HepG2 (cell line): ENCODE results near the gene KCNQ2. TPM values are rescaled to one million over a fixed set of nuclear protein-coding genes. Genes with fewer than 3 reads are reported as not detected.
A peak's percentile ranks its signal among the peaks of the same experiment; 100 is the strongest.

Source experiments
- ATAC-seq: fragments of 200-7000 bp; cut with Tn5 transposase; 3 replicates; pipeline ENCODE4 v1.9.1; 2020; ENCODE audit warnings: mild to moderate bottlenecking, moderate library complexity
- BruUV-seq: library from RNA; stranded (reverse); fragments of 400-500 nt; replicated peaks from 2 replicates; lab custom pipeline; 2021; lab: Mats Ljungman, UMichigan
- CTCF ChIA-PET: fragments of 300-600 bp; formaldehyde crosslinking; extraction: SDS; loops from one replicate; lab custom pipeline; 2021; ENCODE audit warnings: low total read pairs, inconsistent platforms, low intra/inter-chr PET ratio; lab: Yijun Ruan, JAX
- POLR2A ChIA-PET: fragments of 350-600 bp; sonication (Branson Sonifier 250); formaldehyde crosslinking; loops from one replicate; lab custom pipeline; 2020; ENCODE audit warnings: antibody characterized with exemption, inconsistent platforms; lab: Yijun Ruan, JAX
- DNase-seq: peaks from one replicate; pipeline ENCODE4 v3.0.0-alpha.2; 2015; ENCODE audit warnings: low spot score
- FAIRE-seq: peaks from 3 replicates; lab custom pipeline; 2011; peaks lifted over from hg19 to GRCh38; lab: Jason Lieb, UNC
- H2AFZ ChIP-seq: one replicate; pipeline ENCODE4 v1.6.1; 2011; ENCODE audit warnings: low read length, inconsistent platforms
- H3K27ac ChIP-seq: fragments of 300-600 bp; 3 replicates; pipeline ENCODE4 v1.8.0; 2011; ENCODE audit warnings: mixed run types, mild to moderate bottlenecking, mixed read lengths, low read length, inconsistent platforms; ENCODE audit not compliant: insufficient read depth; ENCODE audit errors: extremely low read length
- H3K27me3 ChIP-seq, 2 experiments: fragments of 200-600 bp in 1 of 2; 2 replicates in 1 of 2; 3 replicates in 1 of 2; pipeline versions ENCODE4 v1.6.0 to v1.8.0; 2011; ENCODE audit warnings: low read length in 2 of 2, mild to moderate bottlenecking in 2 of 2, moderate library complexity in 2 of 2, inconsistent platforms in 1 of 2; ENCODE audit not compliant: insufficient read depth in 2 of 2, control insufficient read depth in 1 of 2
- H3K36me3 ChIP-seq, 2 experiments: fragments of 200-600 bp in 1 of 2; replicated peaks in 1 of 2; 2 replicates in 1 of 2; 3 replicates in 1 of 2; pipeline versions ENCODE4 v1.5.1 to v1.8.0; 2011; ENCODE audit warnings: low read length in 2 of 2, inconsistent platforms in 1 of 2; ENCODE audit not compliant: insufficient read depth in 2 of 2, control insufficient read depth in 1 of 2
- H3K4me1 ChIP-seq: 2 replicates; pipeline ENCODE4 v1.5.1; 2012; ENCODE audit warnings: low read length, inconsistent platforms; ENCODE audit not compliant: insufficient read depth
- H3K4me2 ChIP-seq: 2 replicates; pipeline ENCODE4 v1.6.0; 2011; ENCODE audit warnings: low read depth, low read length, inconsistent platforms
- H3K4me3 ChIP-seq, 3 experiments: fragments of 200-600 bp in 1 of 3; sonication (generic), shearing (Covaris generic) in 1 of 3; replicated peaks in 1 of 3; 2 replicates each; pipeline ENCODE4 v1.5.1; 2011 to 2016; ENCODE audit warnings: low read length in 3 of 3, inconsistent platforms in 2 of 3, low read depth in 2 of 3, mild to moderate bottlenecking in 2 of 3, control low read depth in 1 of 3, mixed read lengths in 1 of 3; ENCODE audit not compliant: insufficient read depth in 1 of 3
- H3K79me2 ChIP-seq: one replicate; pipeline ENCODE4 v1.6.1; 2011; ENCODE audit warnings: low read length, inconsistent platforms; ENCODE audit not compliant: insufficient read depth
- H3K9ac ChIP-seq: 2 replicates; pipeline ENCODE4 v1.6.0; 2011; ENCODE audit warnings: mild to moderate bottlenecking, low read depth, low read length, inconsistent platforms; ENCODE audit not compliant: insufficient read depth
- H3K9me3 ChIP-seq: 2 replicates; pipeline ENCODE4 v1.5.1; 2012; ENCODE audit warnings: mild to moderate bottlenecking, low read length
- H4K20me1 ChIP-seq: 2 replicates; pipeline ENCODE4 v1.6.0; 2011; ENCODE audit warnings: inconsistent platforms, mild to moderate bottlenecking, low read length, moderate library complexity; ENCODE audit not compliant: insufficient read depth
- AGO1 ChIP-seq: fragments of 200-400 bp; formaldehyde crosslinking; IDR thresholded peaks from 2 replicates; pipeline ENCODE4 v1.6.1; 2017; ENCODE audit warnings: mild to moderate bottlenecking, low read depth, low read length, moderate library complexity; ENCODE audit not compliant: poor library complexity, severe bottlenecking
- CHCHD3 ChIP-seq: sonication (generic); formaldehyde crosslinking; IDR thresholded peaks from 2 replicates; pipeline ENCODE4 v1.8.0; 2022; ENCODE audit warnings: mild to moderate bottlenecking, missing genetic modification reagents, moderate library complexity
- CREB3 ChIP-seq: sonication (generic); formaldehyde crosslinking; IDR thresholded peaks from 2 replicates; pipeline ENCODE4 v1.5.0; 2020; ENCODE audit warnings: missing genetic modification reagents
- DR1 ChIP-seq: sonication (generic); formaldehyde crosslinking; IDR thresholded peaks from 2 replicates; pipeline ENCODE4 v1.8.0; 2021; ENCODE audit warnings: mild to moderate bottlenecking, missing genetic modification reagents, inconsistent platforms
- PREB ChIP-seq: sonication (generic); formaldehyde crosslinking; IDR thresholded peaks from 2 replicates; pipeline ENCODE4 v1.4.0; 2020; ENCODE audit warnings: missing genetic modification reagents
- ZNF33B ChIP-seq: sonication (generic); formaldehyde crosslinking; IDR thresholded peaks from 2 replicates; pipeline ENCODE4 v1.5.1; 2020; ENCODE audit warnings: mild to moderate bottlenecking, missing genetic modification reagents
- ZNF747 ChIP-seq: sonication (generic); formaldehyde crosslinking; IDR thresholded peaks from 2 replicates; pipeline ENCODE4 v1.8.1; 2023; ENCODE audit warnings: missing genetic modification reagents, mild to moderate bottlenecking, borderline replicate concordance
- WGBS: methylation state at CpG from one replicate; pipeline ENCODE4 v1.1.6; 2017; ENCODE audit warnings: low lambda C conversion rate; 5-methylcytosine and 5-hydroxymethylcytosine counted together
- in situ Hi-C: cut with HindIII; loops from 2 replicates; pipeline ENCODE4 v1.10.0; 2017; ENCODE audit warnings: low pct_unique_long_range_greater_than_20kb; ENCODE audit not compliant: extremely low pct_ligation_motif_present
- intact Hi-C: fragments of 100-400 bp; cut with micrococcal nuclease; formaldehyde crosslinking; loops from one replicate; pipeline ENCODE4 v1.10.0; 2022; ENCODE audit not compliant: unreplicated experiment
- polyA plus RNA-seq, 8 experiments: library from polyadenylated mRNA; depleted of rRNA in 3 of 8; stranded (reverse) in 7 of 8; unstranded in 1 of 8; fragments of >200 nt; fragmentation: Illumina TruSeq in 4 of 8; extraction: Trizol in 4 of 8; gene quantifications; 2 replicates each; pipeline versions ENCODE4 v1.2.1 to v1.2.3, GENCODE V29; 2011 to 2016; ENCODE audit warnings: low read depth in 4 of 8, missing spikeins in 1 of 8, mixed read lengths in 1 of 8; ENCODE audit not compliant: insufficient read depth in 1 of 8
- total RNA-seq, 5 experiments: library from RNA; depleted of rRNA; stranded (reverse); fragments of >200 nt; fragmentation: Illumina TruSeq; extraction: Trizol; gene quantifications; 2 replicates each; pipeline ENCODE4 v1.2.3, GENCODE V29; 2016; ENCODE audit warnings: low read depth in 1 of 5
- TF ChIP-seq, protein P1 (sequence below): sonication (generic); formaldehyde crosslinking; IDR thresholded peaks from 2 replicates; pipeline ENCODE4 v1.4.0; 2020; ENCODE audit warnings: mild to moderate bottlenecking, missing genetic modification reagents
- TF ChIP-seq, protein P2 (sequence below): sonication (generic); formaldehyde crosslinking; conservative IDR thresholded peaks from 2 replicates; pipeline ENCODE4 v1.8.1; 2023; ENCODE audit warnings: missing genetic modification reagents

The KCNQ2 gene
- total and polyA plus RNA-seq, 2 of the 13 experiments (the other 11 are each of a cell fraction or from before 2014, with no cell fraction given) = not detected

DNA sequence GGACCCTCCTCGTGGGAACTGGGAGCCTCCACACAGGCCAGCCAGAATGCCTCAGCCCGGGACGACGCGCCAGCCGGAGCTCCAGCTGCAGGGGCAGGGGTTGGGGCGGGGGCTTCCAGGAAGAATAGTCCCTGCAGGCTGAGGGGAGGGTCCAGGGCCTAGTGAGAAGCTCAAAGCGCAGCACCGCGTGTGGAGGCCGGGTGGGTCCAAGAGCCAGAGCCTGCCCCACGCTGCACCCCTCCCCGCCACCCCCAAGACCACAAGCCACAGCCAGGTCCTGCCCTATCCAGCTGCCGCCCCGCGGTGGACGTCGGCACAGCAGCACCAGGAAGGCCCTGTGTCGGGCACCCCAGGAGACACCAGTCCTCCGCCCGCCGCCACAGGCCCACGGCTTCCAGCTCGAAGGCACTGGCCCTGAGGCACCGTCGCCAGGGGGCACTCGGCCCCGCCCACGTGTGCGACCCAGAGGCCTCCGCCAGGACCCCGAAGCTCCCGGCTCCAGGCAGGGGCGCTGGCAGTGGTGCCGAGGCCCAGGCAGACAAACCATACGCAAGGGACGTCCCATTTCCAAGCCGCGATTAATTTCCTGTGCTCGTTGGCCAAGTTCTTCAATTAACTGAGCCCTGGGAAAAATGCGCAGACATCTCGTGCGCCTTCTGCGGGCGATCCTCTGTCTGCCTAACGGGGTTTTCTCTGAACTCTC, 19.5 kb downstream of the KCNQ2 start:
- Histone ChIP-seq H4K20me1 (peaks cover 4% of the 10 kb centered on the region), H3K4me3 (no peak overlapping the region; a peak in 1 of 6 replicates), H3K27me3 (peaks cover 39 to 81% of the 10 kb centered on the region in 2 experiments), H2AFZ (no peak overlapping the region), H3K4me1 (no peaks in the 10 kb centered on the region), H3K36me3 (no peaks in the 10 kb centered on the region), H3K4me2 (no peak overlapping the region), H3K79me2 (no peaks in the 10 kb centered on the region), H3K9ac (no peak overlapping the region), H3K27ac (no peak overlapping the region), H3K9me3 (no peaks in the 10 kb centered on the region)
- ChIA-PET POLR2A (no interaction called here), CTCF (no interaction called here)
- intact Hi-C loops (no loop called here), in situ Hi-C loops (no loop called here)
- ATAC-seq (peak; percentile 83), DNase-seq (peak; percentile 29), FAIRE-seq (no peak)
- WGBS = 22% methylated on average over 20 of the region's 46 CpGs
- BruUV-seq = no TSS peak
- TF ChIP-seq CREB3 (CRISPR knock-in tag) = no peak
- TF ChIP-seq ZNF747 (CRISPR knock-in tag) = no peak
- TF ChIP-seq DR1 (CRISPR knock-in tag) = no peak
- TF ChIP-seq, protein P1, sequence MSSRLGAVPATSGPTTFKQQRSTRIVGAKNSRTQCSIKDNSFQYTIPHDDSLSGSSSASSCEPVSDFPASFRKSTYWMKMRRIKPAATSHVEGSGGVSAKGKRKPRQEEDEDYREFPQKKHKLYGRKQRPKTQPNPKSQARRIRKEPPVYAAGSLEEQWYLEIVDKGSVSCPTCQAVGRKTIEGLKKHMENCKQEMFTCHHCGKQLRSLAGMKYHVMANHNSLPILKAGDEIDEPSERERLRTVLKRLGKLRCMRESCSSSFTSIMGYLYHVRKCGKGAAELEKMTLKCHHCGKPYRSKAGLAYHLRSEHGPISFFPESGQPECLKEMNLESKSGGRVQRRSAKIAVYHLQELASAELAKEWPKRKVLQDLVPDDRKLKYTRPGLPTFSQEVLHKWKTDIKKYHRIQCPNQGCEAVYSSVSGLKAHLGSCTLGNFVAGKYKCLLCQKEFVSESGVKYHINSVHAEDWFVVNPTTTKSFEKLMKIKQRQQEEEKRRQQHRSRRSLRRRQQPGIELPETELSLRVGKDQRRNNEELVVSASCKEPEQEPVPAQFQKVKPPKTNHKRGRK (CRISPR knock-in tag) = no peak
- no peak for TF ChIP-seq AGO1
- no peak for TF ChIP-seq CHCHD3 (CRISPR knock-in tag)
- TF ChIP-seq ZNF33B (CRISPR knock-in tag) = no peak
- no peak for TF ChIP-seq PREB (CRISPR knock-in tag)
- TF ChIP-seq, protein P2, sequence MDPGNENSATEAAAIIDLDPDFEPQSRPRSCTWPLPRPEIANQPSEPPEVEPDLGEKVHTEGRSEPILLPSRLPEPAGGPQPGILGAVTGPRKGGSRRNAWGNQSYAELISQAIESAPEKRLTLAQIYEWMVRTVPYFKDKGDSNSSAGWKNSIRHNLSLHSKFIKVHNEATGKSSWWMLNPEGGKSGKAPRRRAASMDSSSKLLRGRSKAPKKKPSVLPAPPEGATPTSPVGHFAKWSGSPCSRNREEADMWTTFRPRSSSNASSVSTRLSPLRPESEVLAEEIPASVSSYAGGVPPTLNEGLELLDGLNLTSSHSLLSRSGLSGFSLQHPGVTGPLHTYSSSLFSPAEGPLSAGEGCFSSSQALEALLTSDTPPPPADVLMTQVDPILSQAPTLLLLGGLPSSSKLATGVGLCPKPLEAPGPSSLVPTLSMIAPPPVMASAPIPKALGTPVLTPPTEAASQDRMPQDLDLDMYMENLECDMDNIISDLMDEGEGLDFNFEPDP (CRISPR knock-in tag) = no peak
